Keratinocyte (primary cell): ENCODE measurements around the gene EVI5L.

Source experiments
- CTCF ChIP-seq, 3 experiments: IDR thresholded peaks in 1 of 3; conservative IDR thresholded peaks in 1 of 3; optimal IDR thresholded peaks in 1 of 3; 2 replicates in 2 of 3; 3 replicates in 1 of 3; pipeline versions ENCODE3 to v1.5.1; 2011; ENCODE audit warnings: low read length in 3 of 3, mild to moderate bottlenecking in 3 of 3, moderate library complexity in 2 of 3, control low read depth in 1 of 3, inconsistent platforms in 1 of 3; ENCODE audit not compliant: insufficient read depth in 2 of 3; ENCODE audit errors: extremely low read depth in 1 of 3
- EZH2 ChIP-seq: IDR thresholded peaks from one replicate; pipeline ENCODE4 v1.6.1; 2012; ENCODE audit warnings: inconsistent platforms, mild to moderate bottlenecking, low read length, moderate library complexity

- TF ChIP-seq CTCF (optimal IDR thresholded peaks at IDR 0.05 in 1 of 3, IDR thresholded peaks at IDR 0.05 in 1 of 3, conservative IDR thresholded peaks at IDR 0.05 in 1 of 3; ENCODE audit: extremely low read depth in 1 of 3, insufficient read depth in 2 of 3, low read length in 3 of 3) (no peak), EZH2 (no peak)
Measured at GRCh38 chr19:7883796-7884570, 54.0 kb downstream of the EVI5L start.
